ENCODE measurements around the gene PPIP5K1.

PPIP5K1 gene

GRCh38 chr15:43488790-43489189 lies 101.2 kb downstream of the PPIP5K1 start:
- DNase-seq (ENCODE audit: low spot score), result no peak

- no peak for DNase-seq (ENCODE audit: low spot score)
Measured at GRCh38 chr15:43487271-43487895, 102.6 kb downstream of the PPIP5K1 start.

GRCh38 chr15:43484455-43484854 lies 105.6 kb downstream of the PPIP5K1 start:
- no peak for DNase-seq (ENCODE audit: low spot score)
